Small intestine (tissue), 7 donors: ENCODE data around the gene AZIN2. TPM values are rescaled to one million over a fixed set of nuclear protein-coding genes. Genes with fewer than 3 reads are reported as not detected.

Experiments used
- DNase-seq, 2 donors: peaks; one replicate each; pipeline versions ENCODE4 v3.0.0 to v3.0.0-alpha.2; 2013
- FAIRE-seq: peaks from 2 replicates; lab custom pipeline; 2012; peaks lifted over from hg19 to GRCh38; lab: Jason Lieb, UNC
- H3K27ac ChIP-seq, 3 donors: one replicate each; pipeline ENCODE4 v1.5.1; 2013; ENCODE audit warnings: low read length in 2 of 3, mild to moderate bottlenecking in 2 of 3, control low read depth in 1 of 3, inconsistent platforms in 1 of 3, low read depth in 1 of 3, moderate library complexity in 1 of 3
- H3K27me3 ChIP-seq, 3 donors: one replicate each; pipeline ENCODE4 v1.6.1; 2013; ENCODE audit warnings: low read length in 3 of 3, inconsistent platforms in 1 of 3; ENCODE audit not compliant: control insufficient read depth in 3 of 3, insufficient read depth in 3 of 3
- H3K36me3 ChIP-seq, 3 donors: one replicate each; pipeline ENCODE4 v1.6.1; 2013; ENCODE audit warnings: low read length in 3 of 3, inconsistent platforms in 1 of 3, low read depth in 1 of 3, mild to moderate bottlenecking in 1 of 3, moderate library complexity in 1 of 3; ENCODE audit not compliant: control insufficient read depth in 3 of 3, insufficient read depth in 2 of 3
- H3K4me1 ChIP-seq, 3 donors: one replicate each; pipeline ENCODE4 v1.6.1; 2013; ENCODE audit warnings: low read length in 2 of 3, inconsistent platforms in 1 of 3, low read depth in 1 of 3, mild to moderate bottlenecking in 1 of 3, moderate library complexity in 1 of 3; ENCODE audit not compliant: control insufficient read depth in 3 of 3, insufficient read depth in 2 of 3
- H3K4me3 ChIP-seq, 3 donors: one replicate each; pipeline ENCODE4 v1.5.1; 2013; ENCODE audit warnings: low read length in 3 of 3, control low read depth in 1 of 3, inconsistent platforms in 1 of 3, low read depth in 1 of 3, mild to moderate bottlenecking in 1 of 3, moderate library complexity in 1 of 3
- H3K9me3 ChIP-seq, 2 donors: one replicate each; pipeline ENCODE4 v1.6.1; 2013; ENCODE audit warnings: low read depth in 1 of 2, low read length in 1 of 2; ENCODE audit not compliant: control insufficient read depth in 2 of 2, insufficient read depth in 1 of 2
- WGBS, 3 donors: extraction: QIAGEN DNeasy Blood & Tissue Kit; methylation state at CpG; one replicate each; pipeline ENCODE4 v1.1.7; 2013; 5-methylcytosine and 5-hydroxymethylcytosine counted together
- polyA plus RNA-seq, 4 donors: library from polyadenylated mRNA; stranded (reverse) in 3 of 4; unstranded in 1 of 4; fragments of 200-250 nt in 3 of 4; fragments of 120-200 nt in 1 of 4; gene quantifications; one replicate each; pipeline versions ENCODE4 v1.2.1 to v1.2.3, GENCODE V29; 2013
- donor health status: healthy with polysubstance abuse.
- donor health status: control.
- donor health status: control.
- donor health status: Bipolar disorder and iron deficiency.
- donor health status: healthy.

AZIN2 gene
- polyA plus RNA-seq, 4 donors = 1.1 to 1.6 (median 1.5) TPM; not detected in 1

GRCh38 chr1:33169290-33170055, 88.5 kb downstream of the AZIN2 start:
- Histone ChIP-seq H3K27ac (no peak overlapping the region), H3K27me3 (no peaks in the 10 kb centered on the region), H3K4me1 (no peaks in the 10 kb centered on the region), H3K36me3 (peaks cover 0 to 8% (median 0%) of the 10 kb centered on the region in 3 donors), H3K4me3 (no peak overlapping the region), H3K9me3 (peaks cover 0 to 2% of the 10 kb centered on the region in 2 donors)
- no peak for DNase-seq
- 58 to 70% (median 64%) methylated on average over 11 of the region's 11 CpGs for WGBS, 3 donors
- no peak for FAIRE-seq

Other genes with a start within 250 kb of the AZIN2 start
- 1 to 10 TPM in 3 of 4 donors, not detected in 1; 1.1 to 5.5 (median 1.2) TPM for gene FNDC5, start 210.2 kb upstream of the AZIN2 start, polyA plus RNA-seq
- 1 to 10 TPM in 2 of 4 donors, under 1 TPM in 1, not detected in 1; 0.96 to 2.9 (median 1.6) TPM for gene HPCA, start 194.7 kb upstream of the AZIN2 start, polyA plus RNA-seq
- gene TMEM54, start 179.8 kb upstream of the AZIN2 start, polyA plus RNA-seq = 100 to 1,000 TPM in 3 of 4 donors, 10 to 100 TPM in 1; 42.6 to 414 (median 241) TPM
- 10 to 100 TPM; 20.8 to 29.2 (median 28.9) TPM for gene RNF19B, start 116.3 kb upstream of the AZIN2 start, polyA plus RNA-seq
- gene AK2, start 44.3 kb upstream of the AZIN2 start, polyA plus RNA-seq = 100 to 1,000 TPM; 180 to 210 (median 205) TPM
- 1 to 10 TPM; 2.4 to 3.6 (median 2.8) TPM for gene TRIM62, start 100.9 kb downstream of the AZIN2 start, polyA plus RNA-seq
- gene ZNF362, start 175.3 kb downstream of the AZIN2 start, polyA plus RNA-seq = 10 to 100 TPM in 2 of 4 donors, 1 to 10 TPM in 2; 3.1 to 27.1 (median 8.1) TPM
- under 1 TPM in 1 of 4 donors, not detected in 3; 0.04 TPM for gene A3GALT2, start 239.9 kb downstream of the AZIN2 start, polyA plus RNA-seq